HEK293T (cell line): Measurements from ENCODE around the gene CCT5.

ENCODE experiments used
- ARNT ChIP-seq: fragments of 450-650 bp; IDR thresholded peaks from 2 replicates; pipeline ENCODE4 v1.6.1; 2017; ENCODE audit warnings: mild to moderate bottlenecking
- BHLHE40 ChIP-seq: fragments of 450-650 bp; IDR thresholded peaks from 2 replicates; pipeline ENCODE4 v1.6.1; 2016; ENCODE audit warnings: mild to moderate bottlenecking, moderate library complexity, borderline replicate concordance
- CTBP1 ChIP-seq: fragments of 450-650 bp; IDR thresholded peaks from 2 replicates; pipeline ENCODE4 v1.6.1; 2016; ENCODE audit warnings: borderline replicate concordance
- FOXA1 ChIP-seq: fragments of 450-650 bp; IDR thresholded peaks from 2 replicates; pipeline ENCODE4 v1.6.1; 2016; ENCODE audit warnings: mild to moderate bottlenecking
- L3MBTL2 ChIP-seq: fragments of 450-650 bp; conservative IDR thresholded peaks from 2 replicates; pipeline ENCODE4 v1.6.1; 2016; ENCODE audit warnings: mild to moderate bottlenecking
- SP1 ChIP-seq: fragments of 450-650 bp; IDR thresholded peaks from 2 replicates; pipeline ENCODE4 v1.6.1; 2017
- SUZ12 ChIP-seq: fragments of 450-650 bp; IDR thresholded peaks from 2 replicates; pipeline ENCODE4 v1.6.1; 2016; ENCODE audit warnings: mild to moderate bottlenecking
- TARDBP ChIP-seq: fragments of 450-650 bp; IDR thresholded peaks from 2 replicates; pipeline ENCODE4 v1.6.1; 2016

- TF ChIP-seq CTBP1 (no peak), SP1 (no peak), TARDBP (no peak), SUZ12 (no peak), FOXA1 (no peak), BHLHE40 (no peak), ARNT (no peak), L3MBTL2 (no peak)
Measured at GRCh38 chr5:10244342-10244944, 5.6 kb upstream of the CCT5 start.
